GM15510 (cell line): ENCODE measurements around the gene CIRBP.

ENCODE experiments used
- POLR2A ChIP-seq: IDR thresholded peaks from 3 replicates; pipeline ENCODE4 v1.6.1; 2011; ENCODE audit warnings: borderline replicate concordance; ENCODE audit not compliant: insufficient read length; ENCODE audit errors: extremely low read depth

The CIRBP gene

DNA sequence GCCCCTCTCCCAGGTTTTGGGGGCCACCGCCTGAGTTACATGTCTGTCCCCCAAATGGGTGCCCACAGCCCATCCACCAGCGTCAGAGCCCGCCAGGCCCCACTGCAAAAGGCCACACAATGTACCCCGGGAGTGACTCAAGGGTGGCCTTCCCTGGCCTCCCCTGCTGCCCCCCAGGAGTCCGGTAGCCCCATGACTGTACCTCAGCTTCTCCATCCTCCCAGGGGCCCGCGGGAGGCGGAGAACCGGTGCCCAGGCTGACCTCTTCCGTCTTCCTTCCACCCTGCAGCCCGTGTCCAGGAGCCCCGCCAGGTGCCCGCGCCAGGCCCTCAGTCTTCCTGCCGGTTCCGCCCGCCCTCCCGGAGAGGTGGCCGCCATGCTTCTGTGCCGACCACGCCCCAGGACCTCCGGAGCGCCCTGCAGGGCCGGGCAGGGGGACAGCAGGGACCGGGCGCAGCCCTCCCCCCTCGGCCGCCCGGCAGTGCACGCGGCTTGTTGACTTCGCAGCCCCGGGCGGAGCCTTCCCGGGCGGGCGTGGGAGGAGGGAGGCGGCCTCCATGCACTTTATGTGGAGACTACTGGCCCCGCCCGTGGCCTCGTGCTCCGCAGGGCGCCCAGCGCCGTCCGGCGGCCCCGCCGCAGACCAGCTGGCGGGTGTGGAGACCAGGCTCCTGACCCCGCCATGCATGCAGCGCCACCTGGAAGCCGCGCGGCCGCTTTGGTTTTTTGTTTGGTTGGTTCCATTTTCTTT is 41.7 kb upstream of the CIRBP start:
- TF ChIP-seq POLR2A = no peak

DNA sequence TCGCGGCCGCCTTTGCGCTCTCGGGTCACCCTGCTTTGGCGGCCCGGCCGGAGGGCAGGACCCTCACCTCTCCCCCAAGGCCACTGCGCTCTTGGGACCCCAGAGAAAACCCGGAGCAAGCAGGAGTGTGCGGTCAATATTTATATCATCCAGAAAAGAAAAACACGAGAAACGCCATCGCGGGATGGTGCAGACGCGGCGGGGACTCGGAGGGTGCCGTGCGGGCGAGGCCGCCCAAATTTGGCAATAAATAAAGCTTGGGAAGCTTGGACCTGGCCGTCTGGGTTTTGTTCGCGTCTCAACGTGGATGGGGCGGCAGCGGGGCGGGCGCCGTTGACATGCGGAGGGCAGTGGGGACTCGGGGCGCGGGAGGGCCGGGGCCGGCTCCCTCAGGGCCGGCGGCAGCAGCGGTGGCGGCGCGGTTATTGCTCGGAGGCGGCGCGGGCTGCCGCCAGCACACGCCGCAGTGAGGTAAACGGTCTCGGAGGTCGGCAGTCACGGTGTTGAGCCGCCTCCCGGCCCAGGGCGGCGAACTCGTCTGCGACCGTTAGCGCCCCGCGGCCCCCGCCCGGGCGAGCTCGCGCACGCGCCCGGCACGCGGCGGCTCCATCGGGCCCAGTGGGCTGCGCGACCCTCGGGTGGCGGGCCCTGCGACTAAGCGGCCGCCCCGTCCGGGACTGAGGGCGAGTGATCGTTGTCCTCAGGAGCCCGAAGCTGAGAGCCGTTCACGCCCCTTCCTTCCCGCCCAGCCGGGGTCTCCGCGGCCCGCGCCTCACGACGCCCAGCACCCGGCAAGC is 40.8 kb upstream of the CIRBP start:
- no peak for TF ChIP-seq POLR2A

DNA sequence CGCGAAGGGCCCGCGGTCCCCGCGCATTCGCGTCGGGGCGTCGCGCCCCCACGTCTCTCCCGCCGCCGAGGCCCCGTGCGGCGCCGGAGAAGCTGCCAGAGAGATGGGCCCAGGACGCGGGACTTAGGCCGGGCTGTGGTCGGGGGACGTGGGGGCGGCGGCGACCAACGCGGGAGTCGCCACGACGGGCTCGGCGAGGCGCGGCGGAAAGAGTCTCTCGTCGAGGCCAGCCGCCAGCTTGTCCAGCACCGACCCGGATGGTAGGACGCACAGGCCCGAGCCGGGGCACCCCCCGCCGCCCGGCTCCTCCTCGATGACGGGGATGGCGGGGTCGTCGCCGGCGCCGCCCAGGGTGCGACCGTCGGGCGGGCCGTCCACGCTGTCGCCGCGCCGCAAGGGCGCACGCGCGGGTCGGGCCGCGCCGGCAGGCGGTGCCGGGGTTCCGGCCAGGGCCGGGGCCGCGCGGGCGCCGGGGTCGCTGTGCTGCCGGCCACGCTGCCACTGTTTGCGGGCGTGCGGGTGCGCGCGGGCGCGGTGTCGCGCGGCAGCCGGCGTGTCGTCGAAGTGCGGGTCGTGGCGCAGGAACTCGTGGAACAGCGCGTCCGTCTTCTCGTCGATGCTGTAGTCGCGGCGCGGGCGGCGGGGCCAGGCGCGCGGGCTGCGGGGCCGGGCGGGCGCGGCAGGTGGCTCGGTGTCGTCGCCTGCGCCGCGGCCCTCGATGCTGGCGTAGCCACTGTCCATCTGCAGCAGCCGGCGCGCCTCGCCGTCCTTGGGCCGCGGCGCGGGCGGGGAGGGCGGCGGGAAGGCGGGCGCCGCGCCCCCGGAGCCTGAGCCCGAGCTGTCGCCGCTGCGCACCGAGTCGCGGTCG is 39.8 kb upstream of the CIRBP start:
- TF ChIP-seq POLR2A = no peak

DNA sequence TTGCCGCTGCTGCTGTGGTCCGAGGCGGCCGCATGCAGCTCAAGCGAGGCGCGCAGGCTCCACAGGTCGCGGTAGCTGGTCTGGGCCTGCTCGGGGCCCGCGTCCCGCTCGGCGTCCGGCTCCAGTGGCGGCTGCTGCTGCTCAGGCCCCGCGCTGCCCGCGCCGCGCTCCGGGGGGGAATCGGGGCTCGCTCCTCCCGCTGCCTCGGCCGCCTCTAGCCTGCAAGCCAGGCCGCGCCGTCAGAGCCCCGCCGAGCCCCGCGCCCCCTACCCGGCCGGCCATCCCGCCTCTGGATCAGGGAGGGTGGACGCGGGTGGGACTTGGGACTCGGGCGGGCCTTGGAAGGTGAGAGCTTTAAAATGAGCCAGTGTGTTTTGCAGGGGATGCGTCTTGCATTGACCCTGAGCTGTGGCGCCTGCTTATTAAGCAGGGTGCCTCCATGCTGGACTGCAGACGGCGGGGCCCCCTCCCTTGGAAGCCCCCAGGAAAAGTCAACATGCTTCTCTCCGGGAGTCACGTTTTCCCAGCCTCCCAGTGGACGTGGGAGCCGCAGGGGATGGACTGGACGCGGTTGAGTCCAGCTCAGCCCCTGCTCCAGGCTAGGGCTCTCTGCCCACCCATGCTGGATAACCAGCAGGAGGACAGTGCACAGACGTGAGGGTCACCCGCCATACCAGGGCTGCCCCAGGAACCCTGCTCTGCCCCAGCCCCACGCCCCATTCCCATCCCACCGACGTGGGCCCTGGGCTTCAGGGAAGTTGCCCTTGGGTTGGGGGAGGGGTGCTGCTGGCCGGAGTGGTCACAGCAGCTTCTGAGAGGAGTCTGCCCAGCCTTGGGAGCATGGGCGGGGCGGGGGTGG is 39.0 kb upstream of the CIRBP start:
- no peak for TF ChIP-seq POLR2A

DNA sequence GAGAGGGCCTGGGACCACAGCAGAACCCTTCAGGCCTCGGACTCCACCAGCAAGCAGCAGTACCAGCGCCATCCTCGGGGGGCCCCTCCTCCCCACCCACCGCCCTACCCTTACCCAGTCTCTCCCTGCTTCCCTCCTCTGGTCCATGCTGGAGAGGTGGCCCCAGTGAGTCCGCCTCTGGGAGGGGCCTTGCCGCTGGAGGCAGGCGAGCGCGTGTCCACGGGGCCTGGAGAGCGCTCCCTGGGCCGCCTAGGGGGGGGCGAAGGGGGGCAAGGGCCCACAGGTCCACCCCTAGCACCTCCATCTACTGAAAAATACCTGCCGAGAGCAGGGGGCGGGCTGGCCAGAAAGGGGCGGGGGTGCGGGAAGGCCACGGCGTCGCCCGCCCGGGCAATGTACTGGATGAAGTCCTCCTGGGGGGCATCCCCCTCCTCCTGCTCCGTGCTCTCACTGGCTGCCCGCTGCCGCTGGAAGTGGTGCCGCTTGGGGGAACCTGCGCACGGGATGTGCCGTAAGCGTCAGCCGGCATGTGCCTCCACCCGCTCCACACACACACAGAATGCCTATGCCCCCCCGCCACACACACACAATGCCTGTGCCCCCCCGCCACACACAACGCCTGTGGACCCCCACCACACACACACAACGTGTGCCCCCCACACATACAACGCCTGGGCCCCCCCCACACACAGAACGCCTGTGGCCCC is 38.2 kb upstream of the CIRBP start:
- TF ChIP-seq POLR2A = no peak

DNA sequence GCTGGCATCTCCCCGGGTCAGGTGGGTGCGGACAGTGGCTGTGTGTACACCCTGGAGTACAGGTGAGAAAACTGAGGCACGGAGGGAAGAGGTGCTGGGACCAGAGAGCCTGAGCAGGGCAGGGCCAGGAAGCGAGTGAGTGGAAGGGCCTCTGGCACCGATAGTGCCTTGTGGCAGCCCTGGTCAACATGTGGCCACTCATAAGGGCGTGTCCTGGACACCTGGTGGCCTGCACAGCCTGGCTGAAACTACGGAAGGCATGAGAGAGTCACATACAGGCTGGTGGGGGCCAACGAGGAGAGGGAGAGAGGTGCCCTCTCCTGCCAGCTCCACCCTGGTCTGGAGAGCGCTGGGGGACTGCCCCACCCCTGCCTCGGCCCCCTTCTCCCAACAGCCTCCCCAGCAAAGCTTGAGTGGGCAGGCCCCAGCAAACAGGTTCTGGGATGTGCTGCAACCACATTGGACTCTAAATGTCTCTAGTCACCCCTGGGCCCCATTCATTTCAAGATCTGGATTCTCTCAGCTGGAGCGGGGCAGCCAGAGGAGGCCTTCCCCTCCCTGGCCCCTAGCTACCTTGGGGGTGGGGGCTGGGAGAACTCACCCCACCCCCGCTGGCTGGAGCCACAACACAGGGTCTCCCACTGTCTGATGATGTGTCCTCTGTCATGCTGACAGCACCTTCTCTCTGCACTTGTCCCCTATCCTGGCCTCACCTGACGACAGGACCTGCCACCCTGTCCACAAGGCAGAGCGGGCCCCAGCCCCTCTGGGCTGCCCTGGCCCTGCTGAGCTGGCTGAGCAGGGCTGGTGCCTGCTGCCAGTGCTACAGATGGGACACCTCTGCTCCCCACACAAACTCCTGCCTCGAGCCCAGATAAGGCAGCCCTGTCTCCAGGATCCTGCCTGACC is 37.1 kb upstream of the CIRBP start:
- no peak for TF ChIP-seq POLR2A

DNA sequence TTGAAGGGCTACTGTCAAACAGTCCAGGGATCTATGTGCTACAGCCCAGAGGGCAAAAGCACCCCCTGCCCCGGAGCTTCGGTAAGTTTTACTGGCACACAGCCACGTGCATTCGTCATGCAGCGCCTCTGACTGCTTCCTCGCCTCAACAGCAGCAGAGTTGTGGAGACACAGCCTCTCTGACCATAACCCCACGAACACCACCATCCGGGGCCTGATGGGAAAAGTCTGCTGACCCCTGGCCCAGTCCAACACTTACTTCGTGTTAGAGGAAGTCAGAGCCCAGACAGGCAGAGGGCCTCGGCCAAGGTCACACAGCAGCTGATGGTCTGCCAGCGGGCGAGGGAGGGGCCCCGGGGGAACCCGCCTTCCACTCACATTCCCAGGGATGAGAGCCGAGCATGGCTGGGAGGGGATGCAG is 36.5 kb upstream of the CIRBP start:
- TF ChIP-seq POLR2A = no peak

DNA sequence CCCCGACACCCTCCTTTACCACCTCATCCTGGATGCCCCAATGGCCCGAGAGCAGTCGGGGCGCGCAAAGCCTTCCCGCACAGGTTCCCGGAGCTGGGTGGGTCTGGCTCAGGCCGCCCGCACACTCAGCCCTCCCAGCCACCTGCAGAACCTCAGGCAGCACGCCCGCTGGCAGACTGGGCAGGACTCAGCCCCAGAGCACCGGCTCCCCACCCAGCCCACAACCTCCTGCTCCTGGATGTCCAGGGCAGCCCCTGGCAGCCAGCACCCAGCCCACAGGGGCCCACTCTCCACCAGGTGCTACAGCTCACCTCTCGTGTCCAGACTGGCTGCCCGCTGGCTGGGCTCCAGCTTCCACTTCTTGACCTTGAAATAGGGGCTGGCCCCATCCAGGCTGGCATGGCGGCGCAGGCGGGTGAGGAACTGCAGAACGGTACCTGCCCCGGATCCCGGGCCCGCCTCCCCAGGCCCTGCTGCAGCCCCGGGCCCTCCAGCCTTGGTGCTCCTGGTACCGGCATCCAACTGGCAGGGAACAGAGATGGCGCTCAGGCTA is 35.9 kb upstream of the CIRBP start:
- no peak for TF ChIP-seq POLR2A

DNA sequence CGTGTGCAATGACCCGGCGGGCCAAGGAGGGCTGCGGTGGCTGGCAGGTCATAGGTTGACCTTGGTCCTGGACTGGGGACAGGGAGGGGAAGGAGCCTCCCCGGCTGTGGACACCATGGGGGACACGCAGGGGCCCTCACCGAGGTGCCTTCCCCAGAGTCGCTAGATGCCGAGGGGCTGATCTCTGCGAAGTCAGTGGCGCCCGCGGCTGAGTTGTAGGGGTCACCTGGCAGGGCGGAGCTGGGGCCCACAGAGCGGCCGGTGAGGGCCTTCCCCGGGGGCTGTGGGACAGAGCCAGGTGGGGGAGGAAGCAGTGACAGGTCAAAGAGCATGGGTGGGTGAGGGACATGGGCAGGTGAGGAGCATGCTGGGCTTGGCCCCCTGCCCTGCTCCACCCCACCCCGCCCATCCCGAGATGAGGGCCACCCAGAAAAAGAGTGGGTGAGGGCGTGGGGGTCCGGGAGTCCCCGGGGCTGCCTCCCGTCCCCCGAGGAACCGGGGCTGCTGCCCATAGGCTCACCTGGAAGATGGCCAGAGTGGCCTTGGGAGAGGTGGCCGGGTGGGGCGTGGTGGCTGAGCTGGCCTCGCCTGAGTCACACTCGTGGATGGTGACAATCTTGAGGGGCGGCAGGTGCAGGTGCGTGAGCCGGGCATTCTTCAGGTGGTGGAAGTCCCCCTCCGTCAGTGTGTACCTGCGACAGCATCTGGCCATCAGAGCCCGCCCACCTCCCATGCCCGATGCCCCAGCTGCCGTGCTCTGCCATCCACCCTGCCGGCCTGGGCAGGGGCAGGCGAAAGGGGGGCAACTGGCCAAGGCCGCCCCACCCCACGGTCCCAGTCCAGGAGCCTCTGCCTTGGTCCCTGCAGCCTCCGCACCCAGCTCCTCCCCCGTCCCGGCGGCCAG is 34.8 kb upstream of the CIRBP start:
- no peak for TF ChIP-seq POLR2A

DNA sequence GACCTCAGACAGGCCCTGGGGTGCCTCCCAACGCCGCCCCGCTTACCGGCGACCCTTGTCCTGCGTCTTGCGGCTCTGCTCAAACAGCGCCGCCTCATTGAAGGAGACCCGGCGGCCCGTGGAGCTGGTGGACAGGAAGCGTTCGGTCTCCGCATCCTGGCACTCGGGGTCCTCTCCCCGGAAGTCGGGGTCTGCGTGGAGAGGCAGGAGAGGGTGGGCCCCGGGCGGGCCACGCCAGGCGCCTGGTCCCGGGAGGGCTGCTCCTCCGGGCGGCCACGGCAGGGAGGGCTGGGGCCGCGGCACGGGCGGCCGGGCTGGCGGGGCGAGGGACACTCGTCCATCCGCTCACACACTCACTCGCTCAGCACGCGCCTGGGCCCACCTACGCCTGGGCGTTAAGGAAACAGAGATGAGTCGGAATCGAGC is 34.2 kb upstream of the CIRBP start:
- no peak for TF ChIP-seq POLR2A
